ENCODE results near the gene RIPOR2.

Gene RIPOR2, protein sequence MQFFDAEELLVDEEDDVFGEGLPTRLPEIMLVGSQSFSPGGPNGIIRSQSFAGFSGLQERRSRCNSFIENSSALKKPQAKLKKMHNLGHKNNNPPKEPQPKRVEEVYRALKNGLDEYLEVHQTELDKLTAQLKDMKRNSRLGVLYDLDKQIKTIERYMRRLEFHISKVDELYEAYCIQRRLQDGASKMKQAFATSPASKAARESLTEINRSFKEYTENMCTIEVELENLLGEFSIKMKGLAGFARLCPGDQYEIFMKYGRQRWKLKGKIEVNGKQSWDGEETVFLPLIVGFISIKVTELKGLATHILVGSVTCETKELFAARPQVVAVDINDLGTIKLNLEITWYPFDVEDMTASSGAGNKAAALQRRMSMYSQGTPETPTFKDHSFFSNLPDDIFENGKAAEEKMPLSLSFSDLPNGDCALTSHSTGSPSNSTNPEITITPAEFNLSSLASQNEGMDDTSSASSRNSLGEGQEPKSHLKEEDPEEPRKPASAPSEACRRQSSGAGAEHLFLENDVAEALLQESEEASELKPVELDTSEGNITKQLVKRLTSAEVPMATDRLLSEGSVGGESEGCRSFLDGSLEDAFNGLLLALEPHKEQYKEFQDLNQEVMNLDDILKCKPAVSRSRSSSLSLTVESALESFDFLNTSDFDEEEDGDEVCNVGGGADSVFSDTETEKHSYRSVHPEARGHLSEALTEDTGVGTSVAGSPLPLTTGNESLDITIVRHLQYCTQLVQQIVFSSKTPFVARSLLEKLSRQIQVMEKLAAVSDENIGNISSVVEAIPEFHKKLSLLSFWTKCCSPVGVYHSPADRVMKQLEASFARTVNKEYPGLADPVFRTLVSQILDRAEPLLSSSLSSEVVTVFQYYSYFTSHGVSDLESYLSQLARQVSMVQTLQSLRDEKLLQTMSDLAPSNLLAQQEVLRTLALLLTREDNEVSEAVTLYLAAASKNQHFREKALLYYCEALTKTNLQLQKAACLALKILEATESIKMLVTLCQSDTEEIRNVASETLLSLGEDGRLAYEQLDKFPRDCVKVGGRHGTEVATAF

DNA sequence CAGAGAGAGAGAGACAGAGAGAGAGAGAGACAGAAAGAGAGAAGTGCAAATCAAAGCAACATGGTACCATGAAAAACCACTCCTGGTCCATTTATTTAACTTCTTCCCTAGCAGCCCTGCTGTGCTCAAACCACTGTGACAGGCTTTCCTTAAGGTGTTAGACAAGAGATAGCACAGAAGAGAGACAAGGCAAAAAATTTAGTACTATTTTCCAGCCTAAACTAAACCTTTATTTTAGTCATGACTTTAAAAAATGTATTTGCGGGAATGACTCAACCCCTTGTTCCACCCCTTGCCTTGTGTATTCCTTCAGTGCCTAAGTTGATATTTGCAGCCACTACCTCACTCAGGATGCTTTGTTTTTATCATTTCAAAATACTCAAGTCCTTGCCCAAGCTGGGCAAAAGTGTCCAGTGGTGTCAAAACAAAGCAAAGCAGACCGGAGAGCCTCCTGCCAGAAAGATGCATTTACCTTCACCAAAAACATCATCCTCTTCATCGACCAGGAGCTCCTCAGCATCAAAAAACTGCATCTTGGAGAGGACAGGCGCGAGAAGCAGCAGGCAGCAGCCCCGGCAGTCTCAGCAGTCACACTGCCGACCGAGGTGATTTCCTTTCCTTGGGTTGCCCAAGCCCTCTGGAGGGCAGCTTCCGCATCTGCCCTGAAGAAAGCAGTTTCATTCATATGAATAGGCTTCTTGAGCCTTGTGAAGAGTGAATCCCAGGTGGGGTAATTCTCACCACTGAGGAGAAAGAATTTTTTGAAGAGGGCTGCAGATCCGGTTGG, at the start of gene RIPOR2:
RIPOR2 (minus strand) TSS at position 595 of the 787 bp plus-strand sequence; CDS start at position 533, 62 bp downstream.
- peak; percentile 43 for DNase-seq (ENCODE audit: low spot score)

DNA sequence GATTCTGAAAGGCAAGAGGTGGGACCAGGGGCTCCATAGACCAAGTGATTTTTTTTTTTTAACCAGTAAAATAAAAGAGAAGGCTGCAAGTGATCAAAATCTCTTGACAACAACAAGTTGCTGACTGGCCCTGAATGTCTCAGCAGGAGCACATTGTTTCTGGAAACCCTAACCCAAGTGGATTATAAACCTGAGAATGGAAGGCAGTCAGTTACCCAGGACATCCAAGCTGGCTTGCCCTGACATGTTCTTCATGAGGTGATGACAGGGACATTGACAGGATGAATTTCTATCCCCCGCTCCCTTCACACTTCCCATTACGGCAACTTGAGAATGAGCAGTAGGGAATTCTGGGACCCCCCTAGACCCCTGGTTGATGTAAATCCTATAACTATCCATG, 49.6 kb upstream of the RIPOR2 start:
- DNase-seq (ENCODE audit: low spot score): no peak

DNA sequence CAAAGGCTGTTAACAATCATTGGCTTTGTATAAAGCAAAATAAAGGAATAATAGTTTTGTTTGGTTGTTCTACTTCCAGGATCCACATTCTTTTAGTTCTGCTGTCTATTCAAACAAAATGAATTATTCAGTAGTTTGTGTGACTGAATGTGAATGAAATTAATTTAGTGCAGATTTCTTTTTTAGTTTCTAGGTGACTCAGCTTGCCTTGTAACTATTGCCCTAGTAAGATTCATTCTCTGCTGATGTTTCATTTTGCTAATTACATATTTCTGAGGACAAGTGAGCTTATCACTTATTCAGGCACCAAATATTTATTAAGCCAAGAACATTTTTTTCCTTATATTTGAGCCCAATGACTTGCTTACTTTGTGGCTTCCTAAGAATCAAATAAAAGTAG, 46.5 kb upstream of the RIPOR2 start:
- DNase-seq (ENCODE audit: low spot score): no peak

DNA sequence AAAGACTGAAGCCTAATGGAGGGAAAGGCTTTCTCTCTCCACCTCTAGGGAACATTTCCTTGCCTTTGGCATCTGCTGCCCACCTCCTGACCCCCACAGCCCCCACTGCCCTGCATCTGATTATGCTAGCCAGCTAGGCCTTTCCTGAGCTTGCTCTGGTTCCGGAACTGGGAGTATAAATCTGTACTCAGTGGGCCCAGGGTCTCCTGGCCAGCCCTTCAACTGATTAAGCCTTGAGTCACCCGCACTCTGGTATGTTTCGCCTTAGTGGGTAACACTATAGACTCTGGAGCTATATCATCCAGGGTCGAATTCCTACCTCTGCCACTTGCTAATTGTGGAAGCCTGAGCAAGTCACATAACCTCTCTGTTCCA, 45.6 kb upstream of the RIPOR2 start:
- DNase-seq (ENCODE audit: low spot score): no peak

DNA sequence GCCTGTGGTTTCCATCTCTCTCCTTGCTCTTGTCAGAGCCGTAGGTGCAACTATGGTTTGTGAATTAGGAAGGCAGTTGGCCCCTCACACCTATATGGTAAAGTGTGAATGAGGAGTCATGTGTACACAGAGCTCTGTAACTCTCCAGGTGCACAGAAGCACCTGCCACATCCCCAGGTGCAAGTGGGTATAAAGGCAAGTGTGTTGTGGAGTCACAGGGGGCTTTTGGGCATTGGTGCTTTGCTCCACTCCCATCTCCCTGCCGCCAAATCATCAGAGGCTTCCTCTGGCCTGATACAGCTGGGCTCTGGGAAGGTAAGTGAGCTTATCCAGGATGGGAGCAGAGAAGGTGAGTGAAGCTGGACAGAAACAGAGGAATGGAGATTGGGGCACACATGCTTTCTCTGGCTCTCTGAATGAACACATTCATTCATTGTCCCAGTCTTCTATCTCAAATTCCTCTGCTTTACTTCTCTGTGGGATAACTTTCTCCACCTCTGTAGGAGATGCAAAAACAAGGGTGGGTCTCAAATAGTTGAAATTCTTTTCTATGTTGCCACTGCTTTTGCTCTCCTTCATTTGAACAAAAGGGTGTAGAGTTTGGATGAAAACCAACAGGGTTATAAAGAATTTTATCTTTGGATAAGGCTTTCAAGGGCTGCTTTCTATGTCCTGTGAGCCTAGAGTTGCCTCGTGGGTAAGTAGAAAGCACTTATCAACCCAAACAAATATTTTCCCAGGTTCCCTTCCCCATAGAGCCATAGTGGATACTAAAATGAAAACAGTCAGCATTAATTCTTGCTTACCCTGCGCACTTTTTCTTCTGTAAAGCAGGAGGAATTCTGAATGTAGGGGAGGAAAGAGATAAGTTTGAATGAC, 45.0 kb upstream of the RIPOR2 start:
- DNase-seq (ENCODE audit: low spot score): no peak

DNA sequence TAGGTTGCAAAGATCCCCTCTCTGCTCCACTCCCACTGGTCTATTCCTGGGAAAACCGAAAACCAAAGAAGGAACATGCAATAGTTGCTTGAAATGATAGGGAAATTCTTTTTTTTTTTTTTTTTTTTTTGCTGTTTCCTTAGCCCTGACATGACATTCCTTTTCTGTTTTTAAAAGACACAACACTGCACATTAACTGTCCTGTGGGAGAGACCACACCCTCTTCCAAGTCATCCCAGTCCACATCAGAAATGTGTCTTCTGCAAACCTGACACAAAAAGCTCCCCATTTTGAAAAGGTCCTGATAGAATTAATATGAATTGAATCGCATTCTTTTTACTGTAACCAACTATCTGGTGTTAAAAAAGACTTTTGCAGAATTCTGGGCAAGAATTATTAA, 43.4 kb upstream of the RIPOR2 start:
- no peak for DNase-seq (ENCODE audit: low spot score)

DNA sequence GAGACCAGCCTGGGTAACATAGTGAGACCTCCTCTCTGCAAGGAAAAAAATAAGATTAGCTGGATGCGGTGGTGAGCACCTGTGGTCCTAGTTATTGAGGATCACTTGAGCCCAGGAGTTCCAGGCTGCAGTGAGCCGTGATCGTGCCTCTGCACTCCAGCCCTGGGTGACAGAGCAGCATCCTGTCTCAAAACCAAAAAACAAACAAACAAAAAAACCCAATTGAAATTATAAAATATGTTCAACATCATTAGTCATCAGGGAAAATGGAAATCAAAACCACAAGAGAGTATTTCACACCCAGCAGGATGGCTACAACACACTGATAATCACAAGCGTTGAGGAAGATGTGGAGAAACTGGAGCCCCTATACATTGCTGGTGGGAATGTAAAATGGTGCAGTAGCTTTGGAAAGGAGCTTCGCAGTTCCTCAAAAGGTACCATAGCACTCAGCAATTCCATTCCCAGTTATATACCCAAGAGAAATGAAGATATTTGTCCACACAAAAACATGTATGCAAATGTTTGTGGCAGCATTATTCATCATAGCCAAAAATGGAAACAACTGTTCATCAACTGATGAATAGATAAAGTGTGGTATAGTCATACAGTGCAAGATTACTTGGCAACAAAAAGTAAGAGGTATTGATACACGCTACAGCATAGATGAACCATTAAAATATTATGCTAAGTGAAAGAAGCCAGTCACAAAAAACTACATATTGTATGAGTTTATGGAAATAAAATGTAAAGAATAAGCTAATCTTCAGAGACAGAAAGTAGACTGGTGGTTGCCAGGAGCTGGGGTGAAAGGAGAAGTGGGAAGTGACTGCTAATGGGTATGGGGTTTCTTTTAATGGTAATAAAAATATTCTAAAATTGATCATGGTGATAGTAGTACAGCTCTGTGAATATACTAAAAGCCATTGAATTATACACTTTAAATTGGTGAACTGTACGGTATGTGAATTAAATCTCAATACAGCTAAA, 38.7 kb upstream of the RIPOR2 start:
- DNase-seq (ENCODE audit: low spot score): no peak

DNA sequence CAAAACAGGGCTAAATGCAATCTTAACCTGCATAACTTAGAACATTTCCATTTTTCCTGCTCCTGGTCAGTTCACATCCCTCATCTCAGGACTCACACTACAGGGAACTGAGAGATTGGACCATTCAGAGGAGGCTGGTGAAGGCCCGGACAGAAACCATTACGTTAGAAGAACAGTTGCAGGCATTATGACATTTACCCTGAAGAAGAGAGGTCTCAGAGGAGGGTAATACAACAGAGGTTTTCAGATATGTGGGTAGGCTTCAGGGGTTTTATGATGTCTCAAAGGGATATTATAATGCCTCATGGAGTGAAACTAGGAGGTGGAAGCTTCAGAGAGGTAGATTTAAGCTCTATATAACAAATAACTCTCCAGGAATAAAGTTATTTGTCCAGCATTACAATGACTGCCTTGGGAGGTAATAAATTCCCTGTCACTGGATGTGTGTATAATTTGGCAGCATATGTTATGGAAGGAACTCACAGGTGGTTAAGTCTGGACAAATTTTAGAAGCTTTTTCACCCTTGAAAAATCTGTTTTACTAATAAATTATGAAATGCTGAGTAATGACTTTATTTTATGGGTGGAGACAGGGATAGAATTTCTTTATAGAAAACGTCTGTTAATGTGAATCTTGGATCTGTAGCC, 36.7 kb upstream of the RIPOR2 start:
- DNase-seq (ENCODE audit: low spot score): no peak

DNA sequence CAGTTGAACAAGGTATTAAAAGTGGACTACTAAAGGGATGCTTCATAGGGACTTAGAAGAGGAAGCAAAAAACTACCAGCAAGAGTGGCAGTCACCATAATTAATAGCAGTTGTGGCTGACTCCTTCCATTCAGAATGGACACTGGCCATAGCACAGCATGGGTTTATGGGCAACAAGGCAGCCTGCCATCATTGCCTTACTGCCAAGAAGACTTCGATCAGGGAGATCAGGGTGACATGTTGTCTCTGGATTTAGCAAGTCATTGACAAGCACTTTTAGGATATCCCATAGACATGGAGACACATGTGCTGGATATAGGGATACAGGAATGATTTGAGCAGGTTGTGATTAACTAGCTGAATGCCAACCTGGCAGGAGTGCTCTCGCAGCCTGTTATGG, 35.3 kb upstream of the RIPOR2 start:
- no peak for DNase-seq (ENCODE audit: low spot score)

DNA sequence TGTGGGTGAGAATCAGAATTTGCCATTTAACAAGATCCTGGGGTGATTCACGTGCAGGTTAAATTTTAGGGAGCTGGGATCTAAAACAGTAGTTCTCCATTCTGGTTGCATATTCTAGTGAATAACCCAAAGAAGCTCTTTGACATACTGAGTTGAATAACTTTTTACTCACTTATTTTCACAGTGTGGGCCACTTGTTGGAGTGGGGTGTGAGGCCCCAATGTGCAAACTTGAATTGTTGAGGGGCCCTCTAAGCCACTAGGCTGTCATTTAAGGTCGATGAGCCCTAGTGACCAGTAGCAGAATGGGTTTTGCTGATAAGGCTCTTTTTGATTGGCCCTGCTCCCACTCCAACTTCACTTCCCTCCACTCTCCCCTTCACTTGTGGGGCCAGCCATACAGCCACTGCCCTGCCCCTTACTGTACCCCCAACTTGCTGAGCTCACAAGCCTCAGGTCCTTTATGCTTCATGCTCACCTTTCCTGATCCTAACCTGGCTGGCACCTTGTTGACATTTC, 33.6 kb upstream of the RIPOR2 start:
- no peak for DNase-seq (ENCODE audit: low spot score)

DNA sequence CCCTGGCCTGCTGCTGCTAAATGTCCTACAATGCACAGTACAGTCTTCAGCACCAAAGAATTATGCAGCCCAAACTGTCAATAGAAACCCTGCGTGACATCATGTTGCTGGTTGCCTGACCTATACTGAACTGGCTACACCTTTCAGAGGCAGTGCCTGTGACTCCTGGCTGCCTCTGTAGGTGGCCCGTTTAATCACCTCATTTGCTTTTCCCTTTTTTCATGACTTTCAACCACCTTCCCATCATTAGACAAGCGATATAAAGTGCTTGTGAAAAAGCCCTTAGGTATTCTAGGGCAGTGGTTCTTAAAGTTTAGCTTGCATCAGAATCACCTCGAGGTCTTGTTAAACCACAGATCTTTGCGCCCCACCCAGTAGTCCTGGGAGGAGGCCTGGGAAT, 33.0 kb upstream of the RIPOR2 start:
- no peak for DNase-seq (ENCODE audit: low spot score)

DNA sequence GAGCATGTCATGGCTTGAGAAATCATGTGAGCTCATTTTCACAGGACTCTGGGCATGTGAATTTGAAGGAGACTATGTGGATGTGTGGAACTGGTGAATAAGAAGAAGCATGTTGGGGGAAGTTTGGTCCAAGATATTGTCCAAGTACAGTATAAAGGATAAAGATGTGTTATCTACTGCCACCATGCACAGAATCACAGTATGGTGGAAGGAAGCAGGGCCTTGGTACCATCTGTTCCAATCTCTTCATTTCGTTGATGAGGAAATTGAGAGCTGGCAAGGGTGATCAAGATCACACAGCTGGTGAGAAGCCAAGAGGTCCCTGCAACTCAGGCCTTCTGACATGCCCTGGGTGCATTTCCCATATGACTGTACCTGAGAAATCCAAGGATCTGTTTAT, 31.5 kb upstream of the RIPOR2 start:
- no peak for DNase-seq (ENCODE audit: low spot score)

DNA sequence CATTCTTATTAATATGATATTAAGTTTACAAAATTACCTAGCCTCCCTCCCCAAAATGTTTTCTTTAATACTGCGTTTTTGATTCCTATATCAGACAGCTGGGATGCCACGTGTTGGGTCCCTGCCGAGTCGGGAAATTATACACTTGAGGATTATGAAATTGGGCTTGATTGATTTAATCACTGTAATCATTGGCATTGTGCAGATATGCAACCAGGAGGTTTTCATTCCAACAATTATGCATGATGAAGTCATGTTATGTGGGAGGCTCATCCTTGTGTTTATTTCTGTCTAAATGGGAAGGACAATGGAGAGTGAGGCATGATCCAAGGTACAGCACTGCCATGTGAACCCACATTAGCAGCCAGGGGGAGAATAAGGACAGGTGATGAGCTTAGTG, 30.6 kb upstream of the RIPOR2 start:
- peak; percentile 15 for DNase-seq (ENCODE audit: low spot score)

DNA sequence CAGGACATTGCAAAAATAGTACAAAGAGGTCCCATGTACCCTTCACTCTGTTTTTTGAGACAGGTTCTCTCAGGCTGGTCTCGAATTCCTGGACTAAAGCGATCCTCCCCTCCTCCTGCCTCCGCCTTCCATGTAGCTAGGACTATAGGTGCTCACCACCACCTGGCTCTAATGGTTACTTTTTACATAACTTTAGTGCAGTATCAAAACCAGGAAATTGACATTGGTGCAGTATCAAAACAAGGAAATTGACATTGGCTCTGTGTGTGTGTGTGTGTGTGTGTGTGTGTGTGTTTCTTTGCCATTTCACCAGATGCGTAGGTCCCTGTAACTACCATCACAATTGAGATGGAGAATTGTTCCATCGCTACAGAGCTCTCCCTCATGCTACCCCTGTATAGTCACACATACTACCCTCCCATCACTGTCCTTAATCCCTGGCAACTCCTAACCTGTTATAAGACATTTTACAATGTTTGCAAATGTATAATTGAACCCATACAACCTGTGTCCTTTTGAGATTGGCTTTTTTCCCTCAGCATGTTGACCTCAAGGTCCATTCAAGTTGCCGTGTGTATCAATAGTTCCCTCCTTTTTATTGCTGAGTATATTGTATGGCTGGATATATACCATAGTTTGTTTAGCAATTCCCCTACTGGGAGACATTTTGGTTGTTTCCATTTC, 28.3 kb upstream of the RIPOR2 start:
- no peak for DNase-seq (ENCODE audit: low spot score)

DNA sequence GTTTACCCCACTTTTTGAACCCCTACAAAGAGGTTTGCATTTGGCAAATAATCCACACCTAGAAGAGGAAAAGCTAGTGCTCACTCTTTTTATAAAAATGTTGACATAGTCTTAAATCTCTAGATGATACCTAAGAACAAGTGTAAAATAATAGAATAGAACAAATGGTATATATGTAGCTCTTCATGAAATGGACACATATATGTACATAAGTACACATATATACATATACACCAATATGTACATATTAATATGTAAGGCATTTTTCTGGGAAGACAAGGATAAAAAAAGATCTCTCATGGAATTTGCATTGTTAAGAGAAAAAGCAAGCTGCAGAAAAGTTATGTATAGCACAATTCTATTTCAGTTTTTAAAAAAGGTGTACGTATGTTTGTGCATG, 27.6 kb upstream of the RIPOR2 start:
- no peak for DNase-seq (ENCODE audit: low spot score)

DNA sequence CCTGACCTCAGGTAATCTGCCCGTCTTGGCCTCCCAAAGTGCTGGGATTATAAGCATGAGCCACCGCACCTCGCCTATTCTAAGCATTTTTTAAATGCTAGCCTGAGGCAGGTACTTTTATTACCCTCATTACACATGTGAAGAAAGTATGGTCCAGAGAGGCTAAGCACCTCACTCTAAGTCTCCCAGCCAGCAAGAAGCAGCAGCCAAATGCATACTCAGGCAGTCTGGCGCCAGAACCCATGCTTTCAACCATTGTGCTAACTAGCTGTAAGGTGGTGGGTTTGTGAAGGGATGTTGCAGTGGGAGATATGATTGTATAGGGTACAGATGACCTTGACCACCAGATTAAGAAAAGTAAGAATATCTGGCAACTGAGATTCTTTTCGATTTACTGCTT, 26.1 kb upstream of the RIPOR2 start:
- DNase-seq (ENCODE audit: low spot score): no peak

DNA sequence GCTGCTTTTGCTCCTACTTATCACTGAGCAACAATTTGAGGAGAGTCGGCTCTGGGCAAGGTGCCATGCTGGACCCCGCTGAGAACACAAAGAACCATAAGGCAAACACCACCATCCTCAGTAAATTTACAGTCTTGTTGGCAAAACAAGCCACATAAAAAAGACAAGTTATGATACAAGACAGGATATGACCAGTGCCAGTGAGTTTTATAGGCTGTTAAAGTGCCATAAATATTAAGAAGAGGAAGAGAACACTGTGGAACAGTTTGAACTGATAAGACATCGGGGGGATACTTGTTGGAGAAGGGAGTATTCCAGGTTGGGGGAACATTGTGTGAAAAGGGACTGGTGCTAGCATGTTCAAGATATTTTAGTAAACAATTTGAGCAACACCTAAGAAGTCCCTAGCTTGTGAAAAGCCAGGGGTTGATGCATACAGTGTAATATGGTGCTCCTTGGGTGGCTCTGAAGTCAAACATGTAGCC, 25.3 kb upstream of the RIPOR2 start:
- DNase-seq (ENCODE audit: low spot score): no peak

DNA sequence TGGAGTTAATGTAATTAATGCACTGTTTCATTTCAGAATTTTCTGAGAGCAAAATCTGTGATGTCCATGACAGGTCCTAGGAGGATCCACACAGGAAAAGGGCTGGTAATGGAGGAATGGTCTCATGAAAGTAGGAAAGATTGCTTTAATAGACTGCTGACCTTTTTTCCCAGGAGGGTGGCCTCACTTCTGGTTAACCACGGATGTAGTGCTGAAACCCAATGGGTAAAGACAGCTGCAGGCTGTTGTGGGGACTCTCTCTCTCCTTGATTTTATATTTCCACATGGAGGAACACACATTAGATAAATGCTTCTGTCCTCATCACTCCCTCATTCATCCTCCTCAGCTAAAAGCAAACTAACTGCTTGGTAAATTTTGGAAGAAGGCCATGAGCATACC, 23.6 kb upstream of the RIPOR2 start:
- DNase-seq (ENCODE audit: low spot score): no peak

Measured in Ammon's horn (tissue), 1 donor.